Mesendoderm (in vitro differentiated cells): ENCODE measurements around the gene SPAG8.

Experiments used
- DNase-seq: peaks from one replicate; pipeline ENCODE4 v3.0.0; 2013
- H2AK5ac ChIP-seq: 2 replicates; pipeline ENCODE4 v1.6.1; 2013; ENCODE audit warnings: low read length, inconsistent platforms
- H2BK120ac ChIP-seq: 2 replicates; pipeline ENCODE4 v1.6.1; 2013; ENCODE audit warnings: low read depth, mild to moderate bottlenecking, low read length, moderate library complexity, mixed read lengths
- H2BK15ac ChIP-seq: replicated peaks from 2 replicates; pipeline ENCODE4 v1.6.1; 2013; ENCODE audit warnings: low read depth, mild to moderate bottlenecking, moderate library complexity
- H2BK5ac ChIP-seq: 2 replicates; pipeline ENCODE4 v1.6.1; 2013; ENCODE audit warnings: low read length, inconsistent platforms
- H3K18ac ChIP-seq: 2 replicates; pipeline ENCODE4 v1.6.1; 2013; ENCODE audit warnings: mild to moderate bottlenecking, low read length, mixed read lengths
- H3K23ac ChIP-seq: one replicate; pipeline ENCODE4 v1.6.1; 2013; ENCODE audit warnings: low read length
- H3K27ac ChIP-seq: 2 replicates; pipeline ENCODE4 v1.5.1; 2013; ENCODE audit warnings: low read depth, mild to moderate bottlenecking, inconsistent platforms, low read length, moderate library complexity
- H3K27me3 ChIP-seq: 2 replicates; pipeline ENCODE4 v1.6.1; 2013; ENCODE audit warnings: low read length, control low read depth, mild to moderate bottlenecking, inconsistent platforms; ENCODE audit not compliant: insufficient read depth, poor library complexity
- H3K36me3 ChIP-seq: 2 replicates; pipeline ENCODE4 v1.6.1; 2013; ENCODE audit warnings: low read length, inconsistent platforms; ENCODE audit not compliant: control insufficient read depth, insufficient read depth
- H3K4ac ChIP-seq: one replicate; pipeline ENCODE4 v1.6.1; 2013; ENCODE audit warnings: low read depth, mild to moderate bottlenecking, low read length, moderate library complexity
- H3K4me1 ChIP-seq: 2 replicates; pipeline ENCODE4 v1.6.1; 2013; ENCODE audit warnings: low read depth, low read length, inconsistent platforms; ENCODE audit not compliant: control insufficient read depth
- H3K4me2 ChIP-seq: 2 replicates; pipeline ENCODE4 v1.6.1; 2013; ENCODE audit warnings: low read length
- H3K4me3 ChIP-seq: 2 replicates; pipeline ENCODE4 v1.5.1; 2013; ENCODE audit warnings: mild to moderate bottlenecking, low read length
- H3K56ac ChIP-seq: one replicate; pipeline ENCODE4 v1.6.1; 2013; ENCODE audit warnings: low read length
- H3K79me1 ChIP-seq: 2 replicates; pipeline ENCODE4 v1.6.1; 2013; ENCODE audit warnings: low read length, inconsistent platforms
- H3K79me2 ChIP-seq: 2 replicates; pipeline ENCODE4 v1.6.1; 2013; ENCODE audit warnings: mild to moderate bottlenecking, low read length; ENCODE audit not compliant: control insufficient read depth, insufficient read depth
- H3K9ac ChIP-seq: 2 replicates; pipeline ENCODE4 v1.6.1; 2013; ENCODE audit warnings: low read length, inconsistent platforms
- H4K5ac ChIP-seq: one replicate; pipeline ENCODE4 v1.6.1; 2013; ENCODE audit warnings: low read length
- H4K8ac ChIP-seq: one replicate; pipeline ENCODE4 v1.6.1; 2013; ENCODE audit warnings: low read depth, mild to moderate bottlenecking, control low read depth, low read length, moderate library complexity
- whole genome bisulfite sequencing: extraction: QIAGEN DNeasy Blood & Tissue Kit; methylation state at CpG from one replicate; pipeline ENCODE4 v1.1.7; 2013; ENCODE audit warnings: low lambda C conversion rate, missing lambda C conversion rate; ENCODE audit not compliant: insufficient coverage; ENCODE audit errors: extremely low coverage; 5-methylcytosine and 5-hydroxymethylcytosine counted together

SPAG8 gene

DNA sequence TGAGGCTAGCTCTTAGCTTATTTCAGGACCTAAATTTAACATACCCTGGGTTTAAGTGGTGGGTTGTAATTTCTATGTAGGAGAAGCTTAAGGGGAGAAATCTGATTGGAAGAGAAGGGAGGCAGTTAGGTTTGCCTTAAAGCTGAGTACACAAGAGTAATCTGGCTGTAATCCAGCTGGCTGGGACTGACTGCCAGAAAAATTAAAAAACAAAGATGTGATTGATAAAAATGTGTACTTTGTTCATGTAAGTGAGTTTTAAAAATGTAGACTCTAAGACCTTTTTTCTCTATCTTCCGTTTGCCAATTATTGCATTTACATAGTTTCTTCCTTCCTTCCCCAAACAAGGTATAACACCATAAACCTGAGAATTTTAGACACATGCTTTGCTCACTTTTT lies 40.5 kb downstream of the SPAG8 start:
- H2AK5ac ChIP-seq = no peak overlapping the region
- H3K79me2 ChIP-seq = no peaks in the 10 kb centered on the region
- no CpG with 5 or more reads among the region's 1 CpG for WGBS

GRCh38 chr9:35771075-35771433 lies 41.0 kb downstream of the SPAG8 start:
- no peak for DNase-seq
- H4K8ac ChIP-seq = no peak overlapping the region
- H2BK5ac ChIP-seq = no peak overlapping the region
- no peak overlapping the region for H3K9ac ChIP-seq
- H2BK120ac ChIP-seq = no peak overlapping the region
- no peak overlapping the region for H4K5ac ChIP-seq
- no peak overlapping the region for H2AK5ac ChIP-seq
- no peak overlapping the region for H3K4ac ChIP-seq
- H3K56ac ChIP-seq = no peak overlapping the region
- H3K79me1 ChIP-seq = no peaks in the 10 kb centered on the region
- no peak overlapping the region for H3K18ac ChIP-seq
- H3K4me3 ChIP-seq = no peak overlapping the region
- H2BK15ac ChIP-seq = no peak overlapping the region
- no CpG with 5 or more reads among the region's 4 CpGs for WGBS
- no peaks in the 10 kb centered on the region for H3K36me3 ChIP-seq
- H3K27ac ChIP-seq = no peak overlapping the region
- no peak overlapping the region for H3K4me2 ChIP-seq
- no peak overlapping the region for H3K23ac ChIP-seq
- H3K79me2 ChIP-seq = no peaks in the 10 kb centered on the region
- no peaks in the 10 kb centered on the region for H3K27me3 ChIP-seq
- H3K4me1 ChIP-seq = peaks cover 3% of the 10 kb centered on the region

More for the DNA sequence above, 40.5 kb downstream of the SPAG8 start:
- no peak overlapping the region for H3K23ac ChIP-seq
- H2BK120ac ChIP-seq = no peak overlapping the region
- H4K8ac ChIP-seq = no peak overlapping the region
- no peak overlapping the region for H2BK5ac ChIP-seq
- no peak overlapping the region for H3K4ac ChIP-seq
- H3K56ac ChIP-seq = no peak overlapping the region
- H3K27ac ChIP-seq = no peak overlapping the region
- no peaks in the 10 kb centered on the region for H3K27me3 ChIP-seq
- H3K4me3 ChIP-seq = no peak overlapping the region
- H2BK15ac ChIP-seq = no peak overlapping the region
- H3K4me2 ChIP-seq = no peak overlapping the region
- no peaks in the 10 kb centered on the region for H3K36me3 ChIP-seq
- H3K79me1 ChIP-seq = no peaks in the 10 kb centered on the region
- no peak for DNase-seq
- no peak overlapping the region for H3K9ac ChIP-seq
- H4K5ac ChIP-seq = no peak overlapping the region
- H3K4me1 ChIP-seq = peaks cover 3% of the 10 kb centered on the region
- H3K18ac ChIP-seq = no peak overlapping the region

- no peak overlapping the region for H2BK5ac ChIP-seq
- no CpG with 5 or more reads among the region's 1 CpG for WGBS
- H3K27me3 ChIP-seq = no peaks in the 10 kb centered on the region
- no peak overlapping the region for H4K8ac ChIP-seq
- no peak for DNase-seq
- H2BK120ac ChIP-seq = no peak overlapping the region
- H3K56ac ChIP-seq = no peak overlapping the region
- H3K9ac ChIP-seq = no peak overlapping the region
- H3K79me2 ChIP-seq = no peaks in the 10 kb centered on the region
- no peak overlapping the region for H2BK15ac ChIP-seq
- no peak overlapping the region for H4K5ac ChIP-seq
- H3K4ac ChIP-seq = no peak overlapping the region
- H3K36me3 ChIP-seq = no peaks in the 10 kb centered on the region
- H3K18ac ChIP-seq = no peak overlapping the region
- H3K23ac ChIP-seq = no peak overlapping the region
- H3K4me3 ChIP-seq = no peak overlapping the region
- no peak overlapping the region for H3K27ac ChIP-seq
- no peak overlapping the region for H3K4me2 ChIP-seq
- H3K4me1 ChIP-seq = no peaks in the 10 kb centered on the region
- no peak overlapping the region for H2AK5ac ChIP-seq
- H3K79me1 ChIP-seq = no peaks in the 10 kb centered on the region
These were observed 42.3 kb downstream of the SPAG8 start for GRCh38 chr9:35769763-35770162.

DNA sequence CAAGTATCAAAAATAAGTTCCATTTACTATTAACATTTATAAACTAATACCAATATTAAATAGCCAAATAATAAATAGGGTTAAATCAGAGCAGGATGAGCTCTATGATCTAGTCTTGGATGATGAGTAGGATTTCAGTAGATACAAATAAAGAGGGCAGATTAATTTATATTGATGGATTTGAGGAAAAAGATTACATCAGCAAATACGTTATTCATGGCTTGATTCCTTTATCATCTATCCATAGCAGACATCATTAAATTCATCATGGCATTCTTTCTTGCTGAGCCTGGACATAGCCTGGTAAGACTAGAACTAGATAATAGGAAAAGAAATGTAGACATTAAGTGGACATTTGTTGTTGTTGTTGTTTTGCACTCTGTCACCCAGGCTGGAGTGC lies 44.6 kb downstream of the SPAG8 start:
- Histone ChIP-seq H3K18ac (no peak overlapping the region), H2BK15ac (no peak overlapping the region), H2BK5ac (no peak overlapping the region), H3K27me3 (no peaks in the 10 kb centered on the region), H3K79me2 (no peaks in the 10 kb centered on the region), H3K79me1 (no peaks in the 10 kb centered on the region), H3K36me3 (no peaks in the 10 kb centered on the region), H2AK5ac (no peak overlapping the region), H3K9ac (no peak overlapping the region), H3K4me1 (no peaks in the 10 kb centered on the region), H3K27ac (no peak overlapping the region), H4K5ac (no peak overlapping the region), H3K56ac (no peak overlapping the region), H3K23ac (no peak overlapping the region), H2BK120ac (no peak overlapping the region), H3K4me2 (no peak overlapping the region), H3K4me3 (no peak overlapping the region), H3K4ac (no peak overlapping the region), H4K8ac (no peak overlapping the region)
- DNase-seq = no peak
- no CpG with 5 or more reads among the region's 1 CpG for WGBS

- Histone ChIP-seq H3K36me3 (no peaks in the 10 kb centered on the region), H2BK120ac (no peak overlapping the region), H3K79me2 (no peaks in the 10 kb centered on the region), H3K79me1 (no peaks in the 10 kb centered on the region), H2BK15ac (no peak overlapping the region), H3K27ac (no peak overlapping the region), H4K8ac (no peak overlapping the region), H3K4ac (no peak overlapping the region), H3K23ac (no peak overlapping the region), H3K9ac (no peak overlapping the region), H3K4me3 (no peak overlapping the region), H3K4me2 (no peak overlapping the region), H3K56ac (no peak overlapping the region), H3K18ac (no peak overlapping the region), H3K27me3 (no peaks in the 10 kb centered on the region), H3K4me1 (no peaks in the 10 kb centered on the region), H2BK5ac (no peak overlapping the region), H4K5ac (no peak overlapping the region), H2AK5ac (no peak overlapping the region)
- WGBS = no CpG with 5 or more reads among the region's 2 CpGs
- DNase-seq = no peak
These were observed 45.1 kb downstream of the SPAG8 start for GRCh38 chr9:35766997-35767396.

DNA sequence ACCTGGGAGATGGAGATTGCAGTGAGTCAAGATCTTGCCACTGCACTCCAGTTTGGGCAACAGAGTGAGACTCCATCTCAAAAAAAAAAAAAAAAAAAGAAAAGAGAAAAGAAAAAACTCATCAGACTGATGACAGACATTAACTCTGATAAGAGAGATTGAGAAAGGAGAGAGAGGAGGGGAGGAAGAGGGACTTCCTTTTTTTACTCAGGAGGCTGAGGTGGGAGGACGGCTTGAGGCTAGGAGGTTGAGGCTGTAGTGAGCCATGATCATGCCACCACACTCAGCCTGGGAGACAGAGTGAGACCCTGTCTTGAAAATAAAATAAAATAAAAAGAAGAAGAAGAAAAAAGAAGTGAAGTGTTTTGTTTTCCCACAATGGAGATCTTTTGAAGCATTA lies 48.3 kb downstream of the SPAG8 start:
- DNase-seq = no peak
- Histone ChIP-seq H2BK15ac (no peak overlapping the region), H3K4me3 (no peak overlapping the region), H3K27me3 (no peaks in the 10 kb centered on the region), H3K79me1 (no peaks in the 10 kb centered on the region), H4K8ac (no peak overlapping the region), H2AK5ac (no peak overlapping the region), H3K9ac (no peak overlapping the region), H3K18ac (no peak overlapping the region), H3K36me3 (no peaks in the 10 kb centered on the region), H3K56ac (no peak overlapping the region), H3K79me2 (no peaks in the 10 kb centered on the region), H3K27ac (no peak overlapping the region), H3K4ac (no peak overlapping the region), H4K5ac (no peak overlapping the region), H2BK5ac (no peak overlapping the region), H3K23ac (no peak overlapping the region), H2BK120ac (no peak overlapping the region), H3K4me1 (no peaks in the 10 kb centered on the region), H3K4me2 (no peak overlapping the region)
- WGBS = no CpG with 5 or more reads among the region's 1 CpG
